SK-N-SH treated with all-trans-retinoic acid at 6 μM for 48 hours (cell line): ENCODE data around the gene SPINK2.

Source experiments
- ARNTL ChIP-seq: fragments of 450-650 bp; formaldehyde crosslinking; IDR thresholded peaks from 2 replicates; pipeline ENCODE4 v1.5.0; 2020; ENCODE audit warnings: low read depth, mild to moderate bottlenecking, moderate library complexity, borderline replicate concordance
- GLIS3 ChIP-seq: fragments of 250-450 bp; sonication (Bioruptor Pico); IDR thresholded peaks from 2 replicates; pipeline ENCODE4 v1.5.0; 2020; ENCODE audit warnings: mild to moderate bottlenecking, moderate library complexity
- PPARA ChIP-seq: fragments of 250-450 bp; sonication (Bioruptor Pico); IDR thresholded peaks from 2 replicates; pipeline ENCODE4 v1.5.0; 2020; ENCODE audit warnings: mild to moderate bottlenecking, borderline replicate concordance

DNA sequence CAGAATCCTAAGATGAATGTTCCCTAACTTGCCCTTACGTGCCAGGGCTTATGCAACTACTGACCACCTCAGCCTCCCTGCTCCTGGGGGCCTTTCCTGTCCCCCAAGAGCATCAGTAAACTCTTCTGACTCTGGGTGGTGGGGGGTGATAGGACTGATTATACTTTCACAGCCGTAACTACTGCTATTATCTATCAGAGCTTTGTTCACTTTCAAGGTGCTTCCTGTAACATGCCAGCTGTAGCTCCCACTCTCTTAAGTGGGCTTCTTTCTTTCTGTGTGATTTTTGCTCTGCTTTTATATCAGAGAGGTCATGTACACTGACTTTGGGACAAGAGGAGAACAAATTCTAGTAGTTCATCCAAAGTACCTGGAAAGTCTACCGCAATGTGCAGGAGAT, 25.3 kb downstream of the SPINK2 start:
- TF ChIP-seq PPARA (CRISPR knock-in tag) (no peak), GLIS3 (CRISPR knock-in tag) (no peak), ARNTL (CRISPR knock-in tag) (no peak)
